Esophagus squamous epithelium (tissue), 5 donors: Measurements from ENCODE around the gene RASIP1. TPM values are rescaled to one million over a fixed set of nuclear protein-coding genes. Genes with fewer than 3 reads are reported as not detected.
A peak's percentile ranks its signal among the peaks of the same experiment; 100 is the strongest.

Source experiments
- DNase-seq: peaks from one replicate; lab custom pipeline; 2025; lab: John Stamatoyannopoulos, UW
- H3K27ac ChIP-seq, 4 donors: fragments of 200-600 bp; sonication (generic); one replicate each; pipeline ENCODE4 v1.5.1; 2016 to 2019; ENCODE audit warnings: mild to moderate bottlenecking in 1 of 4
- H3K27me3 ChIP-seq, 4 donors: fragments of 200-600 bp; sonication (generic); 1 replicate in 3 of 4; 2 replicates in 1 of 4; pipeline versions ENCODE4 v1.5.1 to v1.6.0; 2017 to 2021; ENCODE audit warnings: antibody characterized with exemption in 1 of 4
- H3K36me3 ChIP-seq, 3 donors: fragments of 200-600 bp; sonication (generic); one replicate each; pipeline ENCODE4 v1.5.1; 2016 to 2019
- H3K4me1 ChIP-seq, 3 donors: fragments of 200-600 bp; sonication (generic); one replicate each; pipeline ENCODE4 v1.5.1; 2017 to 2019
- H3K4me3 ChIP-seq, 4 donors: fragments of 200-600 bp; sonication (generic); 1 replicate in 3 of 4; 2 replicates in 1 of 4; pipeline ENCODE4 v1.5.1; 2016 to 2019; ENCODE audit warnings: mild to moderate bottlenecking in 2 of 4, moderate library complexity in 1 of 4
- H3K9me3 ChIP-seq, 3 donors: fragments of 200-600 bp; sonication (generic); one replicate each; pipeline ENCODE4 v1.5.1; 2016 to 2019
- CTCF ChIP-seq, 6 experiments: fragments of 450-650 bp in 4 of 6; fragments of 200-600 bp in 2 of 6; sonication (generic) in 2 of 6; IDR thresholded peaks; one replicate each; pipeline ENCODE4 v1.5.1; 2016 to 2019; ENCODE audit warnings: antibody characterized with exemption in 6 of 6, mild to moderate bottlenecking in 4 of 6, moderate library complexity in 4 of 6
- POLR2A ChIP-seq, 4 donors: fragments of 450-650 bp; IDR thresholded peaks; one replicate each; pipeline ENCODE4 v1.6.1; 2017; ENCODE audit warnings: antibody characterized with exemption in 4 of 4, mild to moderate bottlenecking in 4 of 4, moderate library complexity in 3 of 4
- WGBS, 2 donors: methylation state at CpG; one replicate each; pipeline ENCODE4 v1.1.5; 2018; 5-methylcytosine and 5-hydroxymethylcytosine counted together
- intact Hi-C: fragments of 100-400 bp; cut with DNase I; formaldehyde crosslinking; loops from one replicate; pipeline ENCODE4 v1.15.0; 2022
- total RNA-seq, 4 donors: library from RNA; depleted of rRNA; stranded (reverse); fragments of >200 nt; gene quantifications; one replicate each; pipeline ENCODE4 v1.1.0, GENCODE V29; 2016
- donor health status: DM: yes; HTN: yes; CAD: no.

Gene RASIP1
- total RNA-seq, 4 donors from 2014 or later = 4.0 to 9.6 (median 6.5) TPM

- no peaks in the 10 kb centered on the region for H3K9me3 ChIP-seq
- TF ChIP-seq CTCF (IDR thresholded peaks at IDR 0.05) (peak in 2 of 6 experiments; percentile 2 to 32), POLR2A (IDR thresholded peaks at IDR 0.05) (peak in 3 of 4 donors; percentile 51 to 78 (median 77))
- 0% methylated on average over 18 to 24 of the region's 67 CpGs for WGBS, 2 donors
These were observed 26.3 kb downstream of the RASIP1 start for GRCh38 chr19:48713864-48714755.

GRCh38 chr19:48713041-48713863, 27.2 kb downstream of the RASIP1 start:
- Histone ChIP-seq H3K27ac (peak overlapping the region; percentile 64 to 91 (median 87)), H3K9me3 (no peaks in the 10 kb centered on the region), H3K27me3 (no peaks in the 10 kb centered on the region), H3K36me3 (no peaks in the 10 kb centered on the region), H3K4me3 (peak overlapping the region; percentile 38 to 85 (median 61)), H3K4me1 (peaks cover 33 to 49% (median 37%) of the 10 kb centered on the region in 3 donors)
- WGBS, 2 donors = 13 to 18% methylated on average over 16 to 21 of the region's 25 CpGs
- TF ChIP-seq POLR2A (IDR thresholded peaks at IDR 0.05) = no peak
- peak in 4 of 6 experiments; percentile 1 to 33 (median 14) for TF ChIP-seq CTCF (IDR thresholded peaks at IDR 0.05)
- intact Hi-C loops = no loop called here
- no peak for DNase-seq

More at GRCh38 chr19:48713864-48714755, 26.3 kb downstream of the RASIP1 start:
- H3K27ac ChIP-seq = peak overlapping the region; percentile 82 to 93 (median 91)
- no peaks in the 10 kb centered on the region for H3K36me3 ChIP-seq
- intact Hi-C loops = no loop called here
- no peaks in the 10 kb centered on the region for H3K27me3 ChIP-seq
- peak; percentile 94 for DNase-seq
- H3K4me1 ChIP-seq = peaks cover 33 to 58% (median 42%) of the 10 kb centered on the region in 3 donors
- peak overlapping the region; percentile 38 to 85 (median 61) for H3K4me3 ChIP-seq

GRCh38 chr19:48711106-48711662, 29.2 kb downstream of the RASIP1 start:
- no peaks in the 10 kb centered on the region for H3K27me3 ChIP-seq
- no peak for TF ChIP-seq POLR2A (IDR thresholded peaks at IDR 0.05)
- no peak for TF ChIP-seq CTCF (IDR thresholded peaks at IDR 0.05)
- no peak overlapping the region for H3K4me3 ChIP-seq
- 95 to 100% methylated on average over 3 to 4 of the region's 4 CpGs for WGBS, 2 donors
- no peaks in the 10 kb centered on the region for H3K9me3 ChIP-seq
- intact Hi-C loops = no loop called here
- peaks cover 0 to 8% (median 0%) of the 10 kb centered on the region in 3 donors for H3K36me3 ChIP-seq
- DNase-seq = no peak
- H3K4me1 ChIP-seq = peaks cover 25 to 31% (median 26%) of the 10 kb centered on the region in 3 donors
- no peak overlapping the region for H3K27ac ChIP-seq

- Histone ChIP-seq H3K27ac (no peak overlapping the region), H3K4me1 (peaks cover 8 to 9% (median 8%) of the 10 kb centered on the region in 3 donors), H3K27me3 (no peaks in the 10 kb centered on the region), H3K9me3 (no peaks in the 10 kb centered on the region), H3K36me3 (peaks cover 0 to 26% (median 0%) of the 10 kb centered on the region in 3 donors), H3K4me3 (no peak overlapping the region)
- WGBS, 2 donors = 62 to 76% methylated on average over 9 to 10 of the region's 11 CpGs
- no peak for DNase-seq
- TF ChIP-seq CTCF (IDR thresholded peaks at IDR 0.05) (no peak), POLR2A (IDR thresholded peaks at IDR 0.05) (no peak)
- intact Hi-C loops = no loop called here
These were observed 31.9 kb downstream of the RASIP1 start for GRCh38 chr19:48708471-48708870.
